Measurements from ENCODE around the gene MICOS13.

MICOS13 gene

DNA sequence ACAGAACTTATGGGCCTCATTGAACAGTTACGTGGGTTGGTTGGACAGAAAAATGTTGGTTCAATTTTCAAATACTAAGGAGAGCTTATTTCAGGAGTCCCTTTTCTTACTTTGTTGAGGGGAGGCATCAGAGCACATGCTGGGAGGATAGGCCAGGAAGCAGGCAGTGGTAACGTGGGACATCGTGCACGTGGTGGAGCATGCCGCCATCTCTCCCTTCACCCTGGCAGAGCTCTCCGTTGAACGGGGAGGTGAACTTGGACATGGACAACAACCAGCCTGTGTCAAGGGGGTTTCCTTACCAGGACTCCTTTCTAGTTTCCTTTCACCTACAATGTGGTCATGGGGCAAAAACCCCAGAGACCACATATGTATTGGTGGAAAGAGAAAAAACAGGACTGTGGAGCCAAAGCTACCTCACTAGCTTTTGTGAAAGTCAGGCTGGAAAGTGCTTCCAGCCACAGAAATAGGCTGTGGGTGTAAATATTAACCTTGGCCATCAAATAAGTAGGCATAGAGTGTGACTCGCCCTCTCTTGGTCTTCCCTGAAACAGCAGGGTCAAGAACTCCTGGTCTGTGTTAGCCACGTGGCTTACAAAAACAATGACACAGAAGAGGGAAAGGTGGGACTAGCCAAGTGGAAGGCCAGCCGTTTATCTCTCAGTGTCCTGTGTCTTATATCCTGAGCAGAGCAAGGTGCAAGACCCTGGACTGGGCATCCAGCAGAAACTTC lies 14.4 kb downstream of the MICOS13 start:
- peak; percentile 29 for DNase-seq

DNA sequence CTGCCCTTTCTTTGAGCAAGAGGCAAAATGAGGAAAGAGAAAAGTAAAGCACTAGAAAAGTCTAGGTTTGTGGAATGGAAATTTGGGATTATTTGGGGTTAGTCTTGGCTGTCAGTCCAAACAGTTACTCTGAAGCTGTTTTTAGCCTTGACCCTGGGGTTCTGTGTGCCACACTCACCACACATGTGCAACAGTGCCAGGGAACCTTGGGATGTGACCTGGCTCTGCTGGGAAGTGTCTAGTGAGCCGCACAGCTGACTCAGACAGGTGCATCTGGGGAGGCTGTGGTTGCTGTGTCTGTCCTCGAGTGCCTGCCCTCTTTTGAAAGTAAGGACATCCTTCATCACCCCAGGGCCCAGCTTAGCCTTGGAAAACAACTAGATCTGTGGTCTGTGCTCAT lies 15.8 kb downstream of the MICOS13 start:
- no peak for DNase-seq

DNA sequence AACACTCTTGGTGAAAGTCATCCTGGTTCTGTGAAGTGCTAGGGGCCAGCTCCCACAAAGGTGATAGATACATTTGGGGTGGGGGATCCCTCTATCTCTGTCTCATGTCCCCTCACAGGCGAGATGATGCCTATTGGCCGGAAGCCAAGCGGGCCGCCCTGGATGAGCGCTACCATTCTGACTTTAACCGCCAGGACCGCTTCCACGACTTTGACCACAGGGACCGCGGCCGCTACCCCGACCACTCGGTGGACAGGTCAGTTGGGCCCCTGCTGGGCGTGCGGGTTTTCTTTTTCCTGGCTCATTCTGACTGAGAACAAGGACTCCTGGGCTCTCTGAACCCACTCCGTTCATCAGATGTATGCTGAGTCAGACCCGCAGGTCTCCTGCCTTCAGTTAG lies 16.4 kb downstream of the MICOS13 start:
- DNase-seq, result no peak

DNA sequence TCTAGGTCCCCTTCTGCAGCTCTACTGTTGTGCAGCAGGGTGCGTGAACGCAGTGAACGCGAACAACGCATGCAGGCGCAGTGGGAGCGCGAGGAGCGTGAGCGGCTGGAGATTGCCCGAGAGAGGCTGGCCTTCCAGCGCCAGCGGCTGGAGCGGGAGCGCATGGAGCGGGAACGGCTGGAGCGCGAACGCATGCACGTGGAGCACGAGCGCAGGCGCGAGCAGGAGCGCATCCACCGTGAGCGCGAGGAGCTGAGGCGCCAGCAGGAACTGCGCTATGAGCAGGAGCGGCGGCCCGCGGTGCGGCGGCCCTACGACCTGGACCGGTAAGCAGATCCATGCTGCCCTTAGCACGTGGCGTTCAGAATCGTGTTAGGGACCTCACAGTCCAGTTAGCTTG lies 18.8 kb downstream of the MICOS13 start:
- no peak for DNase-seq

DNA sequence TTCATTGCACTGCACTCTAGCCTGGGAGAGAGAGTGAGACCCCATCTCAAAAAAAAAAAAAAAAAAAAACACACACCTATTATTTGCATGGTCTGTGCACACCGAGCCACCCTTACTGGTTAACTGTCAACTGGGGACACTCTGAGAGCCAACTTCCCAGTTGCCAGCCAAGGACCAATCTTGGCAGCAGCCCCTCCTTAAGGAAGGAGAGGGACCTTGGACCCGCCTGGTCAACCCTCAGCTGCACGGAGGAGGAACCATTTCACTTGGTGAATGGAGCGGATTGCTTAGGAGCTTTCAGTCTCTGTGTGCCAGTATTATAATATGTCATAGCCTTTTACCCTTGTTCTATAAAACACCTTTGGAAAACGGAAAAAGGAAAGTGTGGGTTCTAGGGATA lies 24.9 kb downstream of the MICOS13 start:
- DNase-seq, result no peak

DNA sequence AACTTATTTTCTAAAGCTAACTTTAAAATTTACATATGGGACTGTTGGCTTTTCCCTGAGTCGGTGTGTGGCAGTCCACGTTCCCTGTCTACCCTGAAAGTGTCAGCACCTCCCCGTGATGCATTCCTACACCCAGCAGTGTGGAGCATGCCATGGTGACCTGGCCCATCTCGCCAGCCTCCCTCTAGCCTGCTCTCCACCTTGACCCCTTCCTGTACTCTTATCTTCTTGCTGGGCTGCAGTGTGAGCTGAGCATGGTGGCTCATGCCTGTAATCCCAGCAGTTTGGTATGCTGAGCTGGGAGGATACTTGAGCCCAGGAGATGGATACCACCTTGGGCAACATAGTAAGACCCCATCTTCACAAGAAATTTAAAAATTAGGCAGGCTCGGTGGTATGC lies 25.4 kb downstream of the MICOS13 start:
- DNase-seq, result no peak

DNA sequence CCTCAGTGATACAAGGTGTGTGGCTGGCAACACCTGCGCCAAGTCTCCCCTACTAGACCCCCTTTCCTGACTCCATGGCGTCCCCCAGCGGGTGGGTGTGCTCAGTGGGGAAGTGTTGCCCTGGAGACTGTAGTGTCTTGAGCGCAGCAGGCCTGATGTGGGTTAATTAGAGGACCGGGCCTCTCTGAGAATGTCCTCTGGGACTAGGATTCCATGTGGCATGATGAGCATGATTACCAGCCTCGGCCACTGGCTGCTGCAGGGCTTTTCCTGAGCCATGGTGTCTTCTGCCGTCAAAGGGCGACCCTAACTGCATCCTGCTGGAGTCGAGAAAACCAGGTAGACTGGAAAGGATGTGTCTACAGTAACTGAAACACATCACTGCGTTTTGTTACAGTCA lies 28.1 kb downstream of the MICOS13 start:
- DNase-seq, result no peak

DNA sequence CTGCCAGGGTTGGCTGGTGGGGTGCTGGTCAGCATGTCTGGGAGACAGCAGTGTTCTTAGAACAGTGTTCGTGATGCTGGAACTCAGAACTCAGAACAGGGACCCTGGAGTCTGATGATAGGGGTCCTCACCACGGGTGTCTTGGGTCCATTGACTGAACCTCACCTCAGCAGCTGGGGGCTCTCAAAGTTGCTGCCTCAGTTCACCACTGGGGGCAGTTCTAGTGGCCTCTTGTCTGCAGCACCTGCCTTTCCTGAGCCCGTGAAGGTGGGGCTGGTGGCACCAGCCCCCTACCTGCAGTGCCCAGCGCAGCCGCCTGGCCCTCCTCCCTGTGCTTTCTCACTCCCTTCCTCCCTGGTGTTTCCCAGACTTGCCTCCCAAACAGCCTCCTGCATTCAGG lies 29.0 kb downstream of the MICOS13 start:
- DNase-seq, result no peak

DNA sequence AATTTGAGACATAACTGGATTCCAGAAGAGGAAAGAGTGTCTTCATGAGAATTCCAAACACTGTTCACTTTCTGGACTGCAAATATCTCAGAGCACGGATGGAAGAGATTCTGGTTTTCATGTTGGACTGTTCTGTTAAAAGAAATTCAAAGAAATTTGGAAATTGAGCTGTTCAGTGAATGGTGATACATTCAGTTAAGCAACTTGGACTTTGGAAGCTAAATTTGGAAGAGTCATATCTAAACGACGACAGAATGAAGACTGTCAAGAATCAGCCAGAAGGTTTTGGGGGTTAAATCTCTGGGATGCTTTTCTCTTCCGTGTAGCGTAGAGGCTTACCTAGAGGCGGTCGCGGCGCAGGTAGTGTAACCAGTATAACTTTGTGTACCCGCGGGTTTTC lies 31.9 kb downstream of the MICOS13 start:
- DNase-seq, result no peak

DNA sequence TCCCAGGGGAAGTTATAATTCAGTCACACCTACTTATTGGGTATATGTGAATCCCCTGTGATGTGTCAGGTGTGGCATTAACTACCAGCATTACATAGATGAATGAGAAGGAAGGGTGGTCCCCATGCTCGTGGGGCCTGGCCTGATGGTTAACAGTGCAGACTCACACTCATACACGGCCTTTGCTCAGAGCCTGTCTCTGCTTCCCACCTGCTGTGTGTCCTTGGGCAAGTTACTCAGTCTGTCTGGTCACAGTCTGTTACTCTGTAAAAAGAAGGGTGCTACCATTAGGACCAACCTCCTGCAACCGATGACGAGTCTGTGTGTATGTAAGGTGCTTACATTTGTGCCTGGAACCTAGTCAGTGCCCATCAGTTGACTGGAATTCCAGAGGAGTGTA lies 33.6 kb downstream of the MICOS13 start:
- no peak for DNase-seq

DNA sequence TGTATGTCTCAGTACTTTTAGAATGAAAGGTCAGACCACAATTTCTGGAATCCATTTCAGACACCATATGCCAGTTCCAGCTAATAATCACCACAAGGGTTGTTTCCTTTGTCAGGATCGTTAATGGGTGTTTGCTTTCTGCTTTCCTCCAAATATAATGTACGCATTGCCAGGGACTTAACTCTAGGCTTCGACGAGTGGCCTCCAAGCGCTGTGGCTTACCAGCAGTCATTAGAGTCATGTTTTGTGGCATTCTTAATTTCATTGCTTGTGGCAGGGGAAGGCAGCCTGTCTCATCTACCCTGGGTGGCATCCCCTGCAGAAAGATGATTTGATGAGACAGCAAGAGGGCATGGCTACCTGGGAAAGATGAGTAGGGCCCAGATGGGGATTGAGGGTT lies 34.9 kb downstream of the MICOS13 start:
- DNase-seq, result no peak

DNA sequence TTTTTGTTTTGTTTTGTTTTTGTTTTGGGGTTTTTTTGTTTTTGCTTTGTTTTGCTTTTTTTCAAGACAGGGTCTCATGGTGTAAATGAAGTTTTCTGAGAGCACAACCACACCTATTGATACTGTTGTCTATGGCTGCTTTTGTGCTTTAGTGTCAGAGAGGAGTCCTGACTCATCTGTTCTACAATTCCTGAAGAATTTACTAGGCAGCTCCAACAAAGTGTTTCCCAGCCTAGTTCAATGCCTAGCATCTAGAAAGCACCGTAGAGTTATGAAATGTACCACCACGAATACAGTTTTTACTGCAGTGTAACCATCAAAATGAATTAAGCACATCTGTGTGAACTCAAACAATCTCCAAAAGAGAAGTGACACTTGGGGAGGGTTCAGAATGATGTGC lies 36.3 kb downstream of the MICOS13 start:
- no peak for DNase-seq

DNA sequence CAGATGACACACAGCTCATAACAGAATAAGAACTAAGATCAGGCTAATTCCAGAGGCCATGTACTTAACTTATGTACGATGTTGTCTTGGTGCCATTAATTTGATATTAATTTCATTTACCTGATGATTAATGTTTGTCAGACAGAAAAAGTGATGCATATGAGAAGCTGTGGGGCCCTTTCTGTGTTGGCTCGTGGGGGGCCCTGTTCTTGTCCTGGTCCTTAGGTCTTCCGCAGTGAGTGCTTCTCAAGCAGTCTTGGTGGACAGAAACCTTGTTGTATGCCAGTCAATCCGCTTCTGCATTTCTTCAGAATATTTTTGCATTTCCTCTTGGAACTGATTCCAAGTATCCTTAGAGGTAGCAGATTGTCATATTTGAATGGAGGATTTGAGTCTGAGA lies 37.3 kb downstream of the MICOS13 start:
- DNase-seq, result no peak

DNA sequence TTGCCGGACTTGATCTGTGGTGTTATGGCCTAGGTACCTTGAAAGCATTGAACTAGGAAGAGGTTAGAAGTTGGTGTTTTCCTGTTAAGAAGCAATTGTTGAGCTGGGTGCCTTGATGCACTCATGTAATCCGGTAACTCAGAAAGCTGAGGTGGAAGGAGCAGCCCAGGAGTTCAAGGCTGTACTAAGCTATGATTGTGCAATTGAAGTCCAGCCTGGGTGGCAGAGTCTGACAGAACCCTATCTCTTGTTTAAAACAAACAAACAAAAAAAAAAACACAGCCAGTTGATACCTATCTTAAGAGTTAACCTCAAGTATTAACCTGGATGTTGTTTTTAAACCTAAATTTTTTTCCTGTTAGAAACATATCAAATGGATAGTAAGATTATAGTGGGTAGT lies 38.1 kb downstream of the MICOS13 start:
- DNase-seq, result no peak

DNA sequence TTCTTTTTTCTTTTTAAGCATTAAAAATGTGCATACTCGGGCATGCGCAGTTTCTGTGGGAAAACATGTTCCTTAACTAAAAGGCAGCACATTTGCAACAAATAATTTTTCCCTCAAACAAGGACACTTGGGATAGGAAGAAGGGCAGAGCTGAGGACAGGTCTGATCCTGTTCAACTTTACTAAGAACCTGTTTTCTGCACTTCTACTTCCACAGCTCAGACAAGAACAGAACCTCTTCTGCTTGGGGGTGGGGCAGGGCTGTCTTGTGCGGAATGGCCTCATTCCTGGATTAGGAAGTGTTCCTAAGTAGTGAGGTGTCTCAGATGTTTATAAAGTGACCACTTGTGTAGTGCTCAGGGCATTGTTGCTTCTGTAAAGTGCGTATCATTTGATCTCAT lies 39.1 kb downstream of the MICOS13 start:
- no peak for DNase-seq

DNA sequence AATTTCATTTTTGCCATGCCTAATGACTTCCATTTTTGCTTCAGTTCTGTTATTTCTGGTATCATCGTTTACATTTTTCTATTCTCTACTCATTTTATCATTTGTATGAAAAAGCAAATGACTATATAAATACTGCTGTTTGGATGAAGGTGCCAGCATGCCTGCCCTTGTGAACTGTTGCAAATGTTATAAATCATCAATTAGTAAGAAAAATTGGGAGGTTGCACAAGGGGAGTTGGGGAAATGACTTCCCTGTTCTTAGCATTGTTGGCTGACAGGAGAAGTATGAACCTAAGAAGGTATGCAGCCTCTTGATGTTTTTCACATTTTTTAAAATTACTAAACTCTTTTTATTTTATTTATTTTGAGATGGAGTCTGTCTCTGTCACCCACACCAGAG lies 42.3 kb downstream of the MICOS13 start:
- no peak for DNase-seq

DNA sequence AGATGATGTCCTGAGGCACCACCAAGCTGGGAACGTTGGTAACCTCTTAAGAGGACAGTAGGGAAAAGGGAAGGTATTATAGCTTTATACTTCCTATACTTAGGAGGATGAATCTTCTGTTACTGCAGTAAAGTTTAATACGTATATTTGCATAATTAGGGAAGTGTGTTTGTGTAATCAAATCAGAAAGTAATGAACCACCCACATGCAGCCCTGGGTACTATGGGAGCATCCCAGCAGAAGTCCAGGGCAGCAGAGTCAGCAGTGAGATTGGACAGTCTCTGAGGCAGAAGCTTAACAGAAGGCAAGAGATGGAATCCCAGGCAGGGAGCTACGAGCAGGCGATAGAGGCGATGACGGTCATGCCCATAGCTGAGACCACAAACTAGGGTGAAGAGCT lies 44.9 kb downstream of the MICOS13 start:
- no peak for DNase-seq

DNA sequence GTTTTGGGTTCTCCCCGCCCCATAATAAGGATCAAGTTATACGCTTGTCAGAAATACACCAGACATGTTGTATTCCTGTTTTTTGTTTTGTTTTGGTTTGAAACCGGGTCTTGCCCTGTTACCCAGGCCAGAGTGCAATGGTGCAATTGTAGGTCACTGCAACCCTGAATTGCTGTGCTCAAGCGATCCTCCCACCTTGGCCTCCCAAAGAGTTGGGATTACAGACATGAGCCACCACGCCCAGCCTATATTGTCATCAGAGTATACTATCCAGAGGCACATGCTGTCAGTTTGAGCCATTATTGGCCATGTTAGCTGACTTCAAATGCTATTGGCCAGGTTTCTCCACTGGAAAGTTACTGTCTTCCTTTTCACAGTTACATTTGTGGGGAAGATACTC lies 47.7 kb downstream of the MICOS13 start:
- no peak for DNase-seq

DNA sequence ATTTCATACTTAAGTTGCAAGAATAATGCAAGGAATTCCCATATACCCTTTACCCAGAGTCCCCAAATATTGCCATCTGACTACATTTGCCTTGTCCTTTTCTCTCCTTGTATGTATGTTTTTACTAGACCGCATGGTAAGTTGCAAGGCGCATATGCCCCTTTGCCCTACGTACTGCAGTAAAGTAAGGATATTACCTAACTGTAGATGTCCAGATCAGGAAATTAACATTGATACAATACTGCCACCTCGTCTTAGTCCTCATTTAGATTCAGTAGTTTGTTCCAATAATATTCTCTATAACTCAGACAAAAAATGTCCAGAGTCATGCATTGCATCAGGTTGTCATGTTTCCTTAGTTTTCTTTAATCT lies 48.1 kb downstream of the MICOS13 start:
- no peak for DNase-seq

DNA sequence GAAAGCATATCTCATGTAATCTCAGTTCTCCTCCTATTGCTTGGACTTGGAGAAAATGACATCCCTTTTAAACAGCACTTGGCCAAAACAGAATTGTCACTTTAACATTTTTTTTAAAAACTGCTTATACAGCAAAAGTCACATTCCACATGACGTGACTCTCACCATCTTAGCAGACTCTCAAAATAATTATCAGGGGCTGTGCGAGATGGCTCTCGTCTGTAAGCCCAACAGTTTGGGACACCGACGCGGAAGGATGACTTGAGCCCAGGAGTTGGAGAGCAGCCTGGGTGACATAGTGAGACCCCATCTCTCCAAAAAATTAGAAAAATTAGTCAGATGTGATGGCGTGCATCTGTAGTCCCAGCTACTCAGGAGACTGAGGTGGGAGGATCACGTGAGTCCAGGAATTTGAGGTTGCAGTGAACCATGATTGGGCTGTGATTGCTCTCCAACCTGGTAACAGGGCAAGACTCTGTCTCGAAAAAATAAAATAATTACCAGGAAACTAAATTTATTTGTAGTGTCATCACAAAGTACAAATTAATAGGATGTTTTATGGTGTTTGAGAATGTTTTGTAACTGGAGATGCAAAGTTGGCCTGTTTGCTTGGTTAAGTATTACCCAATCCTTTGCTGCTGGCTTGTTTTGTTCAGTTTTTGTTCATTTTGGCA lies 48.6 kb downstream of the MICOS13 start:
- DNase-seq, result no peak

DNA sequence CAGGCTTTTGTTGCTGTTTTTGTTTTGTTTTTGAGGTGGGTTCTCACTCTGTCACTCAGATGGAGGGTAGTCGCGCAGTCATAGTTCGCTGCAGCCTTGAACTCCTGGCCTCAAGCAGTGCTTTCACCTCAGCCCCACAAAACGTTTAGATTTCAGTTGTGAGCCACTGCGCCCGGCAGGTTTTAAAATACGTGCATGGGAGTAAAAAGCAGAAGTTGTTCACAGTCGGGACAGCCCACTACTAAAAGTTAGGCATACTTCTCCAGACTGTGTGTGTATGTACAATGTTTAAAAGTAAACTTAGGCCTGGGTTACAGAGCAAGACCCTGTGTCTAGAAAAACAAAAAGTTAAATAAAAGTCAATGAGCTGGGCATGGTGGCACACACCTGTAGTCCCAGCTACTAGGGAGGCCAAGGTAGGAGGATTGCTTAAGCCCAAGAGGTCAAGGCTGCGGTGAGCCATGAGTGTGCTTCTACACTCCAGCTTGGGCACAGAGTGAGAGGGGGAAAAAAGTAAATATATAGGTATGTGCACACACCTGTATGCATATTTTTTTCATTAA lies 51.3 kb downstream of the MICOS13 start:
- DNase-seq, result no peak

DNA sequence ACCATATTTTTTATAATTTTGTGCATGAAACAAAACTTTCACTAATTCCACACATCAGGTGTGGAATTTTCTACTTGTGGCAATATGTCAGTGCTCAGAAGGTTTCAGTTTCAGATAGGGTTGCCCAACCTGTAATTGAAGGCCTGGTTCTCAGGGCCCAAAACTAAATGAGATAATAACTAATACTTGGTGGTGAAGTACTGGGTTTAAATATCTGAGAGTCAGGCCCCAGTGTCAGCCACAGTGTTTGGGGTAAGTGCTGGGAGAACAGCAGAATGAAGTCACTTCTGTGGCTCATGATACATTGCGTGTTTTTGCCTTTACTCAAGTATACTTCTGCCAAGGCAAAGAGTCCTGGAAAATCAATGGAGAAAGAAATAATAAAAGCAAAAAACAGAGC lies 51.9 kb downstream of the MICOS13 start:
- no peak for DNase-seq

All from amniotic stem cell (primary cell).